SJCRH30 (cell line): ENCODE data around the gene KCNH6. TPM values are rescaled to one million over a fixed set of nuclear protein-coding genes. Genes with fewer than 3 reads are reported as not detected.

Experiments
- DNase-seq, 2 experiments: peaks; one replicate each; pipeline ENCODE4 v3.0.0-alpha.2; 2015 to 2020
- H3K27ac ChIP-seq: fragments of 250-450 bp; sonication (Bioruptor Pico); 2 replicates; pipeline ENCODE4 v1.5.1; 2020; ENCODE audit warnings: mild to moderate bottlenecking, moderate library complexity
- H3K27me3 ChIP-seq: fragments of 250-450 bp; sonication (Bioruptor Pico); 2 replicates; pipeline ENCODE4 v1.5.1; 2020; ENCODE audit warnings: mild to moderate bottlenecking, moderate library complexity
- H3K36me3 ChIP-seq: fragments of 250-450 bp; sonication (Bioruptor Pico); 2 replicates; pipeline ENCODE4 v1.5.1; 2020; ENCODE audit warnings: mild to moderate bottlenecking, moderate library complexity
- H3K4me1 ChIP-seq: fragments of 250-450 bp; sonication (Bioruptor Pico); 2 replicates; pipeline ENCODE4 v1.5.1; 2020; ENCODE audit warnings: mild to moderate bottlenecking, moderate library complexity
- H3K4me3 ChIP-seq: fragments of 250-450 bp; sonication (Bioruptor Pico); 2 replicates; pipeline ENCODE4 v1.5.1; 2020; ENCODE audit warnings: mild to moderate bottlenecking, moderate library complexity
- H3K9me3 ChIP-seq: fragments of 250-450 bp; sonication (Bioruptor Pico); replicated peaks from 2 replicates; pipeline ENCODE4 v1.5.1; 2020; ENCODE audit warnings: mild to moderate bottlenecking, moderate library complexity
- total RNA-seq: library from RNA; depleted of rRNA; stranded (reverse); fragments of >200 nt; shearing (Covaris generic); gene quantifications from 2 replicates; pipeline ENCODE4 v1.2.3, GENCODE V29; 2014; rRNA removed

The KCNH6 gene
- not detected in 2 replicates for total RNA-seq

DNA sequence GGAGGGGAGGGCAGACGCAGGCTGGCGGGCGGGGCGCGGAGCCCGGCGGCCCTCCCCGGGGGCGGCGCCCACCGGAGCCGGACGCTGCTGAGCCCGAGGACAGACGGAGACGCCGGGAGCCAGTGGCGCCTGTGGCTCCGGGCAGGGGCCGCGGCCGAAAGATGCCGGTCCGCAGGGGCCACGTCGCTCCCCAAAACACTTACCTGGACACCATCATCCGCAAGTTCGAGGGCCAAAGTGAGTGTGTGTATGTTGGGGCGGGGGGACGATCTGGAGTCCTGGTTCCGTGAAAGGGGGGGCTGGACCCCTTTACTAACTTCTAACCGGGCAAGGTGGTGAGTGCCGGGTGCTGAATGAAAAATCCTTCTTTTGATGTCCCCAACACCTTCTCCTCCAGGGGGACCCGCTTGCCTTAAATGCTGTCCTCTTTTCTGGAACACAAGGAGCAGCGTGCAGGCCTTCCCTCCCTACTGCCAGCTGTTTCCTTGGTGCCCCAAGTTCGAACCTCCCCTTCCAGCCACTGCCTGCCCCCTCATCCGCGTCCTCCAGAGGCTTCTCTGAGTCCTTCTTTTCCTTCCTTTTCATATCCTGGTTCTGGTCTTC lies at the start of gene KCNH6:
KCNH6 (plus strand) TSS at position 106 of the 603 bp plus-strand sequence; CDS start at position 162, 56 bp downstream.
- DNase-seq = no peak
- Histone ChIP-seq H3K27ac (no peak within 1 kb of the TSS), H3K36me3 (no peaks in the 10 kb centered on the region), H3K4me1 (no peaks in the 10 kb centered on the region), H3K27me3 (no peaks in the 10 kb centered on the region), H3K4me3 (no peak within 1 kb of the TSS), H3K9me3 (no peaks in the 10 kb centered on the region)

DNA sequence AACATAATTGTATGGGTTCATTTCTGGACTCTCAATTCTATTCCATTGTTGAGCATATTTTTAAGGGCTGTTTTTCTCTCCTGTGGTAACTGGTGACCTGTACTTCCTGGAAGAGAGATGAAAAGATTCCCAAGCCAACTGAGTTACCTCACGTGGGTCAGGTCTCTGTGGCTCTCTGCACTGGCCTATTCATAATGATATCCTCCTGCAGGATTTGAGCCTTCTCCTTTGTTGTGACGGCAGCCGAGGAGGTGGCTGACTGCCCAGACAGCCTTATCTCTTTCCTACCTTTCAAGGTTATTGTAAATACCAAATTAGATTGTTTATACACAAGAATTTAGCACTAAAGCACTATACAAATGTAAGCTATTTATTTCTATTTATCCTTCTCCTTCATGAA lies 49.0 kb upstream of the KCNH6 start:
- DNase-seq = no peak
- Histone ChIP-seq H3K36me3 (no peaks in the 10 kb centered on the region), H3K4me3 (no peak overlapping the region), H3K27ac (no peak overlapping the region), H3K9me3 (no peaks in the 10 kb centered on the region), H3K4me1 (0 out of 2 replicates have a peak, but pooled peaks cover 2% of the 10 kb centered on the region), H3K27me3 (no peaks in the 10 kb centered on the region)

- H3K36me3 ChIP-seq = no peaks in the 10 kb centered on the region
- H3K27me3 ChIP-seq = no peaks in the 10 kb centered on the region
- no peak overlapping the region for H3K27ac ChIP-seq
- H3K4me1 ChIP-seq = 0 out of 2 replicates have a peak, but pooled peaks cover 2% of the 10 kb centered on the region
- no peak overlapping the region for H3K4me3 ChIP-seq
- no peak for DNase-seq
- no peaks in the 10 kb centered on the region for H3K9me3 ChIP-seq
These were observed 48.3 kb upstream of the KCNH6 start for GRCh38 chr17:63474586-63475460.

GRCh38 chr17:63475491-63476412 lies 47.4 kb upstream of the KCNH6 start:
- H3K4me3 ChIP-seq = peak overlapping the region; percentile 61
- no peaks in the 10 kb centered on the region for H3K9me3 ChIP-seq
- H3K27ac ChIP-seq = no peak overlapping the region
- no peaks in the 10 kb centered on the region for H3K36me3 ChIP-seq
- H3K27me3 ChIP-seq = no peaks in the 10 kb centered on the region
- DNase-seq = no peak
- H3K4me1 ChIP-seq = 0 out of 2 replicates have a peak, but pooled peaks cover 2% of the 10 kb centered on the region

DNA sequence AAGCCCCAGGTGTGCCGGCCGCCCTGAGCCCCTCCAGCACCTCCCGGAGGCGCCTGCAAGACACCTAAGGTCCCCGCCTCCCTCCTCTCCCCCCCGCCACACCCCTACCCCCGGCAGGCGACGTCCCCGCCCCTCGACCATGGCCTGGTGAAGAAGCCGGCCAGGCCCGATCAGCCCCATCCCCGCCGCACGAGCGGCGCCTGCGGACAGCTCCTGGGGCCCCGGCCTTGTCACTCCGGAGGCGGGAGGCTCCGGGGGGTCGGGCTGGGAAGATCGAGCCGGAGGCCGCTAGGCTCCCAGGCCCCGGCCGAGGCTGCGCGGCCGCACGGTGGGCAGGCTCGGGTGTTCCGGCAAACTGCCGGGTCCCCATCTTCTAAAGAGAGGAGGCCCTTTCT lies 46.7 kb upstream of the KCNH6 start:
- Histone ChIP-seq H3K4me3 (peak overlapping the region; percentile 61), H3K27me3 (no peaks in the 10 kb centered on the region), H3K27ac (no peak overlapping the region; the same call in 1 of the 2 replicates), H3K4me1 (0 out of 2 replicates have a peak, but pooled peaks cover 2% of the 10 kb centered on the region), H3K36me3 (no peaks in the 10 kb centered on the region), H3K9me3 (no peaks in the 10 kb centered on the region)
- DNase-seq = peak; percentile 47 to 53

- Histone ChIP-seq H3K27ac (peak within 1 kb of the TSS; percentile 42), H3K4me3 (peak within 1 kb of the TSS; percentile 61), H3K4me1 (0 out of 2 replicates have a peak, but pooled peaks cover 2% of the 10 kb centered on the region), H3K27me3 (no peaks in the 10 kb centered on the region), H3K9me3 (no peaks in the 10 kb centered on the region), H3K36me3 (no peaks in the 10 kb centered on the region)
- peak; percentile 72 to 75 for DNase-seq
These were observed 46.2 kb upstream of the KCNH6 start, which contains the start of gene ACE for GRCh38 chr17:63476854-63477479. Gene ACE, plus strand, starts transcription at chr17:63477061. Its CDS starts 34 bp downstream, at chr17:63477095.

DNA sequence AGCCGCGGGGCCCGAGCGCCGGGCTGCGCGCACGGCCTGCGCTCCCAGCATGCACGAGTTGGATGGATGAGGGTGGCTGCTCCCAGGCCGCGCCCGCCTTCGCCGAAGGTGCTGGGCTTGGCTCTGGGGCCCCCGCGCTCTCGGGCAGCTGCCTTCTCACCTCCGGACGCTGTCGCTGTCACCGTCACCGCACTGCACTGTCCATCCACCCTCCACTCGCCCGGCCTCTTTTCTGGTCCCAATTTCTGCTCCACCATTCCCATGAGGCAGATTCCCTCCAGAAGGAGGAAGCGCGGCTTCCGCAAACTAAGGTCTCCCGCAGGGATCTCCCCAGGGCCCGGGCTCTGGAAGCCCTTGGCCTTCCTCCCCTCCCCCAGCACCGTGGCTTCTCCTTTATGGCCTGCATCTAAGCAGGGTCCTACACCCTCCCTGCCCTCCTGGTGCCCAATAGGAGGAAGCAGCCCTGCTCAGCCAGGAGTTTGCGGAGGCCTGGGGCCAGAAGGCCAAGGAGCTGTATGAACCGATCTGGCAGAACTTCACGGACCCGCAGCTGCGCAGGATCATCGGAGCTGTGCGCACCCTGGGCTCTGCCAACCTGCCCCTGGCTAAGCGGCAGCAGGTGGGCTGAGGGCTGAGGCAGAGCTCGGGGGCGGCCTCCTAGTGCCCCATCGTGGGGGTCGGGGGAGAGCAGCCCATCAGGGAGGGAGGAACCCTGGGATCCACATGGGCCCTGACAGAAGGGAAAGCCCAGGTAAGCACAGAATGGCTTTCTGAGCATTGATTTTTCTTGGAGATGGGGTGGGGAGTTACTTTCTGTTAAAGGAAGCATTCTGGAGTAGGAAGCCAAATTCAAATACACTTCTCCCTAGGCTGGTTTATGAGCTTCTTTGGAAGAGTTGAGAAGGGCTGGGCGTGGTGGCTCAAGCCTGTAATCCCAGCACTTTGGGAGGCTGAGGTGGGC lies 45.4 kb upstream of the KCNH6 start:
- Histone ChIP-seq H3K27ac (peak overlapping the region; percentile 42), H3K9me3 (no peaks in the 10 kb centered on the region), H3K4me1 (0 out of 2 replicates have a peak, but pooled peaks cover 2% of the 10 kb centered on the region), H3K36me3 (no peaks in the 10 kb centered on the region), H3K27me3 (no peaks in the 10 kb centered on the region), H3K4me3 (peak overlapping the region; percentile 61)
- peak; percentile 28 to 48 for DNase-seq

- Histone ChIP-seq H3K4me3 (no peak overlapping the region), H3K4me1 (0 out of 2 replicates have a peak, but pooled peaks cover 2% of the 10 kb centered on the region), H3K36me3 (no peaks in the 10 kb centered on the region), H3K27ac (no peak overlapping the region), H3K27me3 (no peaks in the 10 kb centered on the region), H3K9me3 (no peaks in the 10 kb centered on the region)
- peak; percentile 75 to 78 for DNase-seq
These were observed 44.2 kb upstream of the KCNH6 start for GRCh38 chr17:63478814-63479494.

- no peaks in the 10 kb centered on the region for H3K9me3 ChIP-seq
- no peak overlapping the region for H3K27ac ChIP-seq
- H3K27me3 ChIP-seq = no peaks in the 10 kb centered on the region
- 0 out of 2 replicates have a peak, but pooled peaks cover 2% of the 10 kb centered on the region for H3K4me1 ChIP-seq
- H3K36me3 ChIP-seq = no peaks in the 10 kb centered on the region
- DNase-seq = no peak
- H3K4me3 ChIP-seq = no peak overlapping the region
These were observed 43.5 kb upstream of the KCNH6 start for GRCh38 chr17:63479495-63480184.

GRCh38 chr17:63480192-63480784 lies 42.9 kb upstream of the KCNH6 start:
- H3K27me3 ChIP-seq = no peaks in the 10 kb centered on the region
- H3K4me1 ChIP-seq = 0 out of 2 replicates have a peak, but pooled peaks cover 2% of the 10 kb centered on the region
- no peaks in the 10 kb centered on the region for H3K36me3 ChIP-seq
- no peak overlapping the region for H3K4me3 ChIP-seq
- no peak for DNase-seq
- no peaks in the 10 kb centered on the region for H3K9me3 ChIP-seq
- no peak overlapping the region for H3K27ac ChIP-seq

- Histone ChIP-seq H3K4me3 (no peak overlapping the region), H3K27ac (no peak overlapping the region), H3K27me3 (no peaks in the 10 kb centered on the region), H3K9me3 (no peaks in the 10 kb centered on the region), H3K36me3 (no peaks in the 10 kb centered on the region), H3K4me1 (0 out of 2 replicates have a peak, but pooled peaks cover under 1% of the 10 kb centered on the region)
- no peak for DNase-seq
These were observed 42.2 kb upstream of the KCNH6 start for GRCh38 chr17:63480826-63481487.
